DND-41 (cell line): ENCODE data around the gene LRRTM4.

Experiments
- ATAC-seq: fragments of 200-7000 bp; cut with Tn5 transposase; 3 replicates; pipeline ENCODE4 v1.9.1; 2021; ENCODE audit warnings: low read depth; ENCODE audit not compliant: insufficient read depth
- DNase-seq: peaks from one replicate; pipeline ENCODE4 v3.0.0-alpha.2; 2020
- H2AFZ ChIP-seq: 2 replicates; pipeline ENCODE4 v1.6.0; 2012; ENCODE audit warnings: low read depth, low read length
- H3K27ac ChIP-seq: 2 replicates; pipeline ENCODE4 v1.5.1; 2012; ENCODE audit warnings: low read length, inconsistent platforms
- H3K27me3 ChIP-seq: fragments of 200-600 bp; sonication (generic); 2 replicates; pipeline ENCODE4 v1.6.0; 2012; ENCODE audit warnings: low read length, mild to moderate bottlenecking, inconsistent platforms; ENCODE audit not compliant: insufficient read depth, poor library complexity
- H3K36me3 ChIP-seq: 2 replicates; pipeline ENCODE4 v1.5.1; 2012; ENCODE audit warnings: low read length, inconsistent platforms; ENCODE audit not compliant: insufficient read depth
- H3K4me1 ChIP-seq: 2 replicates; pipeline ENCODE4 v1.5.1; 2012; ENCODE audit warnings: mild to moderate bottlenecking, low read length; ENCODE audit not compliant: insufficient read depth
- H3K4me2 ChIP-seq: 2 replicates; pipeline ENCODE4 v1.6.0; 2012; ENCODE audit warnings: mild to moderate bottlenecking, moderate library complexity, low read length, inconsistent platforms; ENCODE audit not compliant: insufficient read depth
- H3K4me3 ChIP-seq, 2 experiments: fragments of 200-600 bp in 1 of 2; shearing (Covaris generic) in 1 of 2; 2 replicates each; pipeline ENCODE4 v1.5.1; 2012 to 2016; ENCODE audit warnings: inconsistent platforms in 2 of 2, low read length in 2 of 2, mild to moderate bottlenecking in 2 of 2, low read depth in 1 of 2, moderate library complexity in 1 of 2
- H3K79me2 ChIP-seq: 2 replicates; pipeline ENCODE4 v1.6.0; 2012; ENCODE audit warnings: low read length, inconsistent platforms; ENCODE audit not compliant: insufficient read depth
- H3K9ac ChIP-seq: 2 replicates; pipeline ENCODE4 v1.6.0; 2012; ENCODE audit warnings: low read depth, mild to moderate bottlenecking, inconsistent platforms, low read length, moderate library complexity
- H3K9me3 ChIP-seq: 2 replicates; pipeline ENCODE4 v1.5.1; 2012; ENCODE audit warnings: low read length, moderate library complexity, mild to moderate bottlenecking, inconsistent platforms; ENCODE audit not compliant: insufficient read depth, severe bottlenecking
- H4K20me1 ChIP-seq: 2 replicates; pipeline ENCODE4 v1.6.0; 2012; ENCODE audit warnings: low read length; ENCODE audit not compliant: insufficient read depth
- EZH2 ChIP-seq: IDR thresholded peaks from 3 replicates; pipeline ENCODE4 v1.6.1; 2012; ENCODE audit warnings: borderline replicate concordance, low read depth, mild to moderate bottlenecking, moderate library complexity, low read length, inconsistent platforms; ENCODE audit not compliant: severe bottlenecking
- TF ChIP-seq, protein P1 (sequence below): IDR thresholded peaks from 2 replicates; pipeline ENCODE4 v1.5.1; 2012; ENCODE audit warnings: borderline replicate concordance, low read length, moderate library complexity, mild to moderate bottlenecking; ENCODE audit not compliant: poor library complexity, severe bottlenecking; ENCODE audit errors: extremely low read depth

The LRRTM4 gene

DNA sequence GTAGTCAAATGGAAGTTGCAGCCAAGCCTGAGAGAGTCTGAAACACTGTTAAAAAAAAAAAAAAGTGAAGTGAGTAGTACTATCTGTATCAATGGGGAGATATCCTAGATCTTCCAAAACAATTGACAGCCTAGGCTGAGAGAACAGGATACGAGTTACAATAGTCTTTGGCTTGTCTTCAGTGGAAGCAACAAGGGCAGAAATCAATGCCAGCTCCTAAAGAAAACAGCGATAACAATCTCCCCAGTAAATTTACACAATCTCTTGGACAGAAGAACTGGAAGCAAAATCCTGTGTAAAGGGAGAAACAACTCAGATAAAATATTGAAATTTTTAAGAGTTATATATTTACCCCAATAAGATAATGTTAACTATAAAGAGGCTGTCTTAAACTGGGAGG, 508.7 kb downstream of the LRRTM4 start:
- Histone ChIP-seq H4K20me1 (no peaks in the 10 kb centered on the region), H3K4me1 (no peaks in the 10 kb centered on the region), H2AFZ (no peak overlapping the region), H3K9ac (no peak overlapping the region), H3K4me3 (no peak overlapping the region), H3K36me3 (no peaks in the 10 kb centered on the region), H3K27me3 (no peaks in the 10 kb centered on the region), H3K27ac (no peak overlapping the region), H3K9me3 (no peaks in the 10 kb centered on the region), H3K79me2 (no peaks in the 10 kb centered on the region), H3K4me2 (no peak overlapping the region)
- no peak for DNase-seq
- no peak for ATAC-seq
- no peak for TF ChIP-seq EZH2
- TF ChIP-seq, protein P1, sequence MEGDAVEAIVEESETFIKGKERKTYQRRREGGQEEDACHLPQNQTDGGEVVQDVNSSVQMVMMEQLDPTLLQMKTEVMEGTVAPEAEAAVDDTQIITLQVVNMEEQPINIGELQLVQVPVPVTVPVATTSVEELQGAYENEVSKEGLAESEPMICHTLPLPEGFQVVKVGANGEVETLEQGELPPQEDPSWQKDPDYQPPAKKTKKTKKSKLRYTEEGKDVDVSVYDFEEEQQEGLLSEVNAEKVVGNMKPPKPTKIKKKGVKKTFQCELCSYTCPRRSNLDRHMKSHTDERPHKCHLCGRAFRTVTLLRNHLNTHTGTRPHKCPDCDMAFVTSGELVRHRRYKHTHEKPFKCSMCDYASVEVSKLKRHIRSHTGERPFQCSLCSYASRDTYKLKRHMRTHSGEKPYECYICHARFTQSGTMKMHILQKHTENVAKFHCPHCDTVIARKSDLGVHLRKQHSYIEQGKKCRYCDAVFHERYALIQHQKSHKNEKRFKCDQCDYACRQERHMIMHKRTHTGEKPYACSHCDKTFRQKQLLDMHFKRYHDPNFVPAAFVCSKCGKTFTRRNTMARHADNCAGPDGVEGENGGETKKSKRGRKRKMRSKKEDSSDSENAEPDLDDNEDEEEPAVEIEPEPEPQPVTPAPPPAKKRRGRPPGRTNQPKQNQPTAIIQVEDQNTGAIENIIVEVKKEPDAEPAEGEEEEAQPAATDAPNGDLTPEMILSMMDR: no peak

DNA sequence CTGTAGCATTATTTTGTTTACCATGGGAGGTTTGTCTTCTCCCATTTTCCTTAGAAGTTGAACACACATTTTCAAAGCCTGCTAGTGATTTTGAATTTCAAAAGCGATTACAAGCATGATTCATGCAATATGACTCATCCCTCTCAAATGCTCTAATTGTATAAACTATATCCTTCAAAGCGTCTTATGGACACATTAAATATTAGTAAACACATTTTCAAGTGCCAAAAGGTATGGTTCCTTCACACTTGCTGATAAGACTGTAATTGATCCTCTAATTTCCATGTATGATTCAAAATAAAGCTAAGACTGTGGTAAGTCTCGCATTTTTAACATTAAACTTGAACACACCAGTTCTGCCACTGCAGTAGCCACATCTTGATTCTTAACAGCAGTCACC, 512.9 kb downstream of the LRRTM4 start:
- Histone ChIP-seq H4K20me1 (no peaks in the 10 kb centered on the region), H3K4me2 (no peak overlapping the region), H3K36me3 (no peaks in the 10 kb centered on the region), H3K9me3 (no peaks in the 10 kb centered on the region), H3K4me3 (no peak overlapping the region), H3K79me2 (no peaks in the 10 kb centered on the region), H3K27ac (no peak overlapping the region), H3K9ac (no peak overlapping the region), H2AFZ (no peak overlapping the region), H3K4me1 (no peaks in the 10 kb centered on the region), H3K27me3 (no peaks in the 10 kb centered on the region)
- DNase-seq (no peak), ATAC-seq (no peak)
- TF ChIP-seq EZH2: no peak
- TF ChIP-seq, protein P1: no peak

DNA sequence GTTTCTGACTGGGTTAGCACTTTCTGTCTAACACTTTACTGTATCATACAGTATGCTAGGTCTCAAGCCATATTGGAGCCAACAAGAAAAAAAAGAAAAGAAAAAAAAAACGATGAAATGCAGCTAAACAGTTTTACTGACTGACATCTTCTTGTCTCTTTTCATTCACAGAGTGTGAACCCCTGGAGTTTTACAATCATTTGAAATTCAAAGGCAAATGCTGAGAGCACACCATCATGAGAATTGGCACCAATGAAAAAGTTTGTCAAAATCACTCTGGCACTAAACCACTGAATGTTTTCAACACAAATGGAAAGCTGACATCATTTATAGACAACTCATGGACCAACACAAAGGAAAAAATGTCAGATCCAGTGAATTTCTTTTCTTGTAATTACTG, 513.3 kb downstream of the LRRTM4 start:
- DNase-seq (no peak), ATAC-seq (no peak)
- Histone ChIP-seq H3K4me2 (no peak overlapping the region), H3K27ac (no peak overlapping the region), H3K36me3 (no peaks in the 10 kb centered on the region), H3K9ac (no peak overlapping the region), H3K79me2 (no peaks in the 10 kb centered on the region), H3K9me3 (no peaks in the 10 kb centered on the region), H3K4me1 (no peaks in the 10 kb centered on the region), H3K4me3 (no peak overlapping the region), H2AFZ (no peak overlapping the region), H4K20me1 (no peaks in the 10 kb centered on the region), H3K27me3 (no peaks in the 10 kb centered on the region)
- TF ChIP-seq EZH2: no peak
- TF ChIP-seq, protein P1: no peak

DNA sequence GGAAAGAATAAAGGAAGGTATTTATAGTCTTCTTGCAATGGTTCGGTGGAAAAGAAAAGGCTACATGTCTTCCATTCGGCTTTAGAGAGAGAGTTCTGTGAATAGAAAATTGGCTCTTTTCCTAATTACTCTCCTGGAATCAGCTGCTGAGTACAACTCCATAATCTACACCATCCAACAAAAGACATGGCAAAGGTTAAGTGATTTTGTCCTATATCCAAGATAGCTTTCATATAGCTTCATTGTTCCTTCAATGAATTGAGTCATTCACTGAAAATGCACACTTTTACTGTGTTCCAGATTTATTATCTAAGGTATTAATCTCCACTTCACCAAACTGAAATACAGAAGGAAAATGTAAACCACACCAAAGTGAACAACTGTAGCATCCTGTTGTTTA, 514.5 kb downstream of the LRRTM4 start:
- Histone ChIP-seq H3K36me3 (no peaks in the 10 kb centered on the region), H3K27me3 (no peaks in the 10 kb centered on the region), H3K4me1 (no peaks in the 10 kb centered on the region), H3K27ac (no peak overlapping the region), H3K79me2 (no peaks in the 10 kb centered on the region), H3K9ac (no peak overlapping the region), H3K4me3 (no peak overlapping the region), H3K9me3 (no peaks in the 10 kb centered on the region), H2AFZ (no peak overlapping the region), H3K4me2 (no peak overlapping the region), H4K20me1 (no peaks in the 10 kb centered on the region)
- DNase-seq (no peak), ATAC-seq (no peak)
- TF ChIP-seq, protein P1: no peak
- no peak for TF ChIP-seq EZH2
